GM18951 (cell line): Measurements from ENCODE around the gene GMPPB.
A peak's percentile ranks its signal among the peaks of the same experiment; 100 is the strongest.
"Not testable (repeated sequence)": the region's sequence is repeated elsewhere in the genome, so short reads cannot be mapped to it uniquely, and the experiment has no call there.

Experiments
- POLR2A ChIP-seq: IDR thresholded peaks from 4 replicates; pipeline ENCODE4 v1.6.1; 2011; ENCODE audit warnings: mild to moderate bottlenecking; ENCODE audit not compliant: insufficient read length, insufficient read depth; ENCODE audit errors: extremely low read depth
- in situ Hi-C: fragments of 300-500 bp; cut with MboI; formaldehyde crosslinking; loops from one replicate; pipeline ENCODE4 v1.12.0; 2022; ENCODE audit warnings: low sequenced_read_pairs, mixed read lengths, inconsistent platforms; ENCODE audit not compliant: unreplicated experiment

GMPPB gene

GRCh38 chr3:49723628-49724551 is at the start of gene GMPPB:
Gene GMPPB, minus strand, starts transcription at chr3:49723951. Its CDS starts 225 bp downstream, at chr3:49723726.
- in situ Hi-C loops: no loop called here
- TF ChIP-seq POLR2A: peak; percentile 83

DNA sequence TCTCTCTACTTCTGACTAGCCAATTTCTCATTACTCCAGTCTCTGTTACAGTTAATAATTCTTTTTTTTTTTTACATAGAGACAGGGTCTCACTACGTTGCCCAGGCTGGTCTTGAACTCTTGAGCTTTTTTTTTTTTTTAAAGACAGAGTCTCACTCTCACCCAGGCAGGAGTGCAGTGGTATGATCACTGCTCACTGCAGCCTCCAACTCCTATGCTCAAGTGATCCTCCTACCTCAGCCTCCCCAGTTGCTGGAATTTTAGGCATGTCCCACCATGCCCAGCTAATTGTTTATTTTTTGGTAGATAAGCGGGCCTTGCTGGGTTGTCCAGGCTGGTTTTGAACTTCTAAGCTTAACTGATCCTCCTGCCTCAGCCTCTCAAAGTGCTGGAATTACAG is 49.0 kb upstream of the GMPPB start:
- TF ChIP-seq POLR2A: no peak
- in situ Hi-C loops: no loop called here

GRCh38 chr3:49771340-49771938 is 47.7 kb upstream of the GMPPB start:
- in situ Hi-C loops: no loop called here
- no peak for TF ChIP-seq POLR2A

GRCh38 chr3:49769926-49770325 is 46.2 kb upstream of the GMPPB start:
- in situ Hi-C loops: no loop called here
- TF ChIP-seq POLR2A: no peak

GRCh38 chr3:49769286-49769915 is 45.6 kb upstream of the GMPPB start:
- no peak for TF ChIP-seq POLR2A
- in situ Hi-C loops: no loop called here

DNA sequence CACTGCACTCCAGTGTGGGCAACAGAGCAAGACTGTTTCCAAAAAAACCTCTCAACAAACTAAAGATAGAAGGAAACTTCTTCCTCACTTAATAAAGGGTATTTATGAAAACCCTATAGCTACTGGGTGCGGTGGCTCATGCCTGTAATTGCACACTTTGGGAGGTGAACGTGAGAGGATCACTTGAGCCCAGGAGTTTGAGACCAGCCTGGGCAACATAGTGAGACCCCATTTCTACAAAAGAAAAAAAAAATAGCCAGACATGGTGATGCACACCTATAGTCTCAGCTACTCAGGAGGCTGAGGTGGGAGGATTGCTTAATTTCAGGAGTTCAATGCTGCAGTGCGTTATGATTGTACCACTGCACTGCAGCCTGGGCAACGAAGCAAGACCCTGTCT is 40.2 kb upstream of the GMPPB start:
- TF ChIP-seq POLR2A: no peak

DNA sequence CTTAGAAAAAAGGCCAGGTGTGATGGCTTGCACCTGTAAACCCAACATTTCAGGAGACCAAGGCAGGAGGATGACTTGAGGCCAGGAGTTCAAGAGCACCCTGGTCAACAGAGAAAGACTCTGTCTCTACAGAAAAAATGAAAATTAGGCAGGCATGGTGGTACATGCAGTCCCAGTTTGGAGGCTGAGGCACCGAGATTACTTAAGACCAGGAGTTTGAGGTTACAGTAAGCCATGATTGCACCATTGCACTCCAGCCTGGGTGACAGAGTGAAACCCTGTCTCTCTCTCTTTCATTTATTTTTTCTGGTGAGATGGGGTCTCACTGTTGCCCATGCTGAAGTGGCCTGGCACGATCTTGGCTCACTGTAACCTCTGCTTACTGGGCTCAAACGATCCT is 37.9 kb upstream of the GMPPB start:
- no peak for TF ChIP-seq POLR2A
- in situ Hi-C loops: no loop called here

More for the DNA sequence above, 40.2 kb upstream of the GMPPB start:
- in situ Hi-C loops: no loop called here

- no peak for TF ChIP-seq POLR2A
- in situ Hi-C loops: no loop called here
Measured at GRCh38 chr3:49759226-49759625, 35.5 kb upstream of the GMPPB start.

DNA sequence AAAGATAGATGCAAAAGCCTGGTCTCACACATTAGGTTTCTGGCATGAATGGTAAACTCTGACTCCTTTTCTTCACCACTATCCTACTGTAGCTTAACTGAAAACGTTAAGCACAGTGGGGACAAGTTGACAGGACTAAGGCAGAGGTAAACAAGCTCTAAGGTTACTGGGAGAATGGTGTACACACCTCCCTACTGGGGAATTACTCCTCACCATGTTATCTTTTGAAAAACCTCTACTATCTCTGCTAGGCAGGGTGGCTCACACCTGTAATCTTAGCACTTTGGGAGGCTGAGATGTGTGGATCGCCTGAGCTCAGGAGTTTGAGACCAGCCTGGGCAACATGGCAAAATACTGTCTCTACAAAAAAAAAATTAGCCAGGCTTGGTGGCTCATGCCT is 33.4 kb upstream of the GMPPB start:
- in situ Hi-C loops: no loop called here
- TF ChIP-seq POLR2A: no peak

DNA sequence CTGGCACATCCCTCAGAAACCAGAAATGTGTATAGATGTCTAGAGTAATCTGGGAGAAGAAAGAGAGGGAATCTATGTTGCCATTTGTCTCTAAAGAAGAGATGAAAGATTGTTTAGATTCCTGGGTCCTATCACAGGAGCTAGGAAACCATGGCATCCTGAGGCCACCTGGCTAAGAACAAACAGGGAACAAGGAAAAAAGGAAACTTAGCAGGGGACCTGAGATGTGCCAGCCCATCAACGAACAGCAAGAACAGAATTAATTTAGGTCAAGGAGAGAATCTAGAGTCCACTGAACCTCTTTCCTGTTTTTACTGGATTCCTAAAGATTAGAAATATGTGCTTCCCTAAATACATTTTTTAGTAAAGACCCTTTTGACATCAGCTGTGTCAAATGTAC is 32.3 kb upstream of the GMPPB start:
- in situ Hi-C loops: no loop called here
- TF ChIP-seq POLR2A: no peak

- no peak for TF ChIP-seq POLR2A
- in situ Hi-C loops: no loop called here
Measured at GRCh38 chr3:49754536-49754935, 30.8 kb upstream of the GMPPB start.

DNA sequence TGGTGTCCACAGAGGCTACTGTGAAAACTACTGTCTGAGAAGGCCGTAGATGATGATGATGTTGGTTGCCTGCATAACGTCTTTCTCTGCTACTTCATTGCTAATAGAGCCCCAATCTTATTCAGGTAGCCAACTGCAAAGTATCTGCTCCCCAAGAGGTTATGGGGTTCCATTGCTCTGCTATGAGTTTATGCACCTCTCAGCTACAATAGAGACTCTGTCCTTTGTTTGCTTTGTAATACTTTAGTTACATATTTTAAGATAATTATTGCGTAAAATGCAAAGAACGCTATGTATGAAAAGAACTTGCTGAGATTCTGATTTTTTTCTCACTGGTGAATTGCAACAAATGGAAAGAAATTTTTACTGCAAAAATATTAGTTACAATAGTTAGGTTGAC is 27.8 kb upstream of the GMPPB start:
- in situ Hi-C loops: no loop called here
- TF ChIP-seq POLR2A: no peak

GRCh38 chr3:49750056-49750455 is 26.3 kb upstream of the GMPPB start:
- in situ Hi-C loops: no loop called here
- no peak for TF ChIP-seq POLR2A

GRCh38 chr3:49748874-49749273 is 25.1 kb upstream of the GMPPB start:
- in situ Hi-C loops: not testable (repeated sequence)
